CD4-positive, alpha-beta T cell treated with Interleukin-10 for 1 hour (primary cell): ENCODE measurements around the gene ZFX.
A peak's percentile ranks its signal among the peaks of the same experiment; 100 is the strongest.

ENCODE experiments used
- DNase-seq: peaks from one replicate; pipeline ENCODE4 v3.0.0-alpha.2; 2020

ZFX gene

GRCh38 chrX:24203072-24203808 lies 53.7 kb downstream of the ZFX start:
- no peak for DNase-seq

- DNase-seq = no peak
Observed at GRCh38 chrX:24204331-24204730, 54.8 kb downstream of the ZFX start.

- no peak for DNase-seq
Observed at GRCh38 chrX:24204958-24205357, 55.4 kb downstream of the ZFX start.

- DNase-seq = no peak
Observed at GRCh38 chrX:24207826-24208225, 58.3 kb downstream of the ZFX start.

GRCh38 chrX:24208496-24209240 lies 59.1 kb downstream of the ZFX start:
- no peak for DNase-seq

- no peak for DNase-seq
Observed at GRCh38 chrX:24210190-24210589, 60.7 kb downstream of the ZFX start.

GRCh38 chrX:24214568-24214967 lies 65.0 kb downstream of the ZFX start:
- DNase-seq = no peak

- DNase-seq = no peak
Observed at GRCh38 chrX:24215272-24215671, 65.7 kb downstream of the ZFX start.

- DNase-seq = no peak
Observed at GRCh38 chrX:24216037-24216436, 66.5 kb downstream of the ZFX start.

GRCh38 chrX:24216827-24217226 lies 67.3 kb downstream of the ZFX start:
- no peak for DNase-seq

- no peak for DNase-seq
Observed at GRCh38 chrX:24219320-24219719, 69.8 kb downstream of the ZFX start.

GRCh38 chrX:24221872-24222271 lies 72.3 kb downstream of the ZFX start:
- no peak for DNase-seq

GRCh38 chrX:24225265-24225664 lies 75.7 kb downstream of the ZFX start:
- no peak for DNase-seq

GRCh38 chrX:24226176-24226575 lies 76.6 kb downstream of the ZFX start:
- no peak for DNase-seq

GRCh38 chrX:24228596-24228995 lies 79.1 kb downstream of the ZFX start:
- DNase-seq = no peak

- no peak for DNase-seq
Observed at GRCh38 chrX:24229400-24229879, 79.9 kb downstream of the ZFX start.

GRCh38 chrX:24229976-24230375 lies 80.4 kb downstream of the ZFX start:
- DNase-seq = no peak

- no peak for DNase-seq
Observed at GRCh38 chrX:24231131-24231540, 81.6 kb downstream of the ZFX start.

- DNase-seq = no peak
Observed at GRCh38 chrX:24231641-24232179, 82.2 kb downstream of the ZFX start.

GRCh38 chrX:24232796-24233195 lies 83.3 kb downstream of the ZFX start:
- no peak for DNase-seq

GRCh38 chrX:24235084-24235710 lies 85.7 kb downstream of the ZFX start:
- DNase-seq = no peak

- DNase-seq = peak; percentile 38
Observed at GRCh38 chrX:24241822-24242648, 92.5 kb downstream of the ZFX start.
